HepG2 (cell line): ENCODE measurements around the gene DUSP8. TPM values are rescaled to one million over a fixed set of nuclear protein-coding genes. Genes with fewer than 3 reads are reported as not detected.

Experiments
- ATAC-seq: fragments of 200-7000 bp; cut with Tn5 transposase; 3 replicates; pipeline ENCODE4 v1.9.1; 2020; ENCODE audit warnings: mild to moderate bottlenecking, moderate library complexity
- BruUV-seq: library from RNA; stranded (reverse); fragments of 400-500 nt; replicated peaks from 2 replicates; lab custom pipeline; 2021; lab: Mats Ljungman, UMichigan
- CTCF ChIA-PET: fragments of 300-600 bp; formaldehyde crosslinking; extraction: SDS; loops from one replicate; lab custom pipeline; 2021; ENCODE audit warnings: low total read pairs, inconsistent platforms, low intra/inter-chr PET ratio; lab: Yijun Ruan, JAX
- POLR2A ChIA-PET: fragments of 350-600 bp; sonication (Branson Sonifier 250); formaldehyde crosslinking; loops from one replicate; lab custom pipeline; 2020; ENCODE audit warnings: antibody characterized with exemption, inconsistent platforms; lab: Yijun Ruan, JAX
- DNase-seq: peaks from one replicate; pipeline ENCODE4 v3.0.0-alpha.2; 2015; ENCODE audit warnings: low spot score
- FAIRE-seq: peaks from 3 replicates; lab custom pipeline; 2011; peaks lifted over from hg19 to GRCh38; lab: Jason Lieb, UNC
- H2AFZ ChIP-seq: one replicate; pipeline ENCODE4 v1.6.1; 2011; ENCODE audit warnings: low read length, inconsistent platforms
- H3K27ac ChIP-seq: fragments of 300-600 bp; 3 replicates; pipeline ENCODE4 v1.8.0; 2011; ENCODE audit warnings: mixed run types, mild to moderate bottlenecking, mixed read lengths, low read length, inconsistent platforms; ENCODE audit not compliant: insufficient read depth; ENCODE audit errors: extremely low read length
- H3K27me3 ChIP-seq, 2 experiments: fragments of 200-600 bp in 1 of 2; 2 replicates in 1 of 2; 3 replicates in 1 of 2; pipeline versions ENCODE4 v1.6.0 to v1.8.0; 2011; ENCODE audit warnings: low read length in 2 of 2, mild to moderate bottlenecking in 2 of 2, moderate library complexity in 2 of 2, inconsistent platforms in 1 of 2; ENCODE audit not compliant: insufficient read depth in 2 of 2, control insufficient read depth in 1 of 2
- H3K36me3 ChIP-seq, 2 experiments: fragments of 200-600 bp in 1 of 2; replicated peaks in 1 of 2; 2 replicates in 1 of 2; 3 replicates in 1 of 2; pipeline versions ENCODE4 v1.5.1 to v1.8.0; 2011; ENCODE audit warnings: low read length in 2 of 2, inconsistent platforms in 1 of 2; ENCODE audit not compliant: insufficient read depth in 2 of 2, control insufficient read depth in 1 of 2
- H3K4me1 ChIP-seq: 2 replicates; pipeline ENCODE4 v1.5.1; 2012; ENCODE audit warnings: low read length, inconsistent platforms; ENCODE audit not compliant: insufficient read depth
- H3K4me2 ChIP-seq: 2 replicates; pipeline ENCODE4 v1.6.0; 2011; ENCODE audit warnings: low read depth, low read length, inconsistent platforms
- H3K4me3 ChIP-seq, 3 experiments: fragments of 200-600 bp in 1 of 3; sonication (generic), shearing (Covaris generic) in 1 of 3; replicated peaks in 1 of 3; 2 replicates each; pipeline ENCODE4 v1.5.1; 2011 to 2016; ENCODE audit warnings: low read length in 3 of 3, inconsistent platforms in 2 of 3, low read depth in 2 of 3, mild to moderate bottlenecking in 2 of 3, control low read depth in 1 of 3, mixed read lengths in 1 of 3; ENCODE audit not compliant: insufficient read depth in 1 of 3
- H3K79me2 ChIP-seq: one replicate; pipeline ENCODE4 v1.6.1; 2011; ENCODE audit warnings: low read length, inconsistent platforms; ENCODE audit not compliant: insufficient read depth
- H3K9ac ChIP-seq: 2 replicates; pipeline ENCODE4 v1.6.0; 2011; ENCODE audit warnings: mild to moderate bottlenecking, low read depth, low read length, inconsistent platforms; ENCODE audit not compliant: insufficient read depth
- H3K9me3 ChIP-seq: 2 replicates; pipeline ENCODE4 v1.5.1; 2012; ENCODE audit warnings: mild to moderate bottlenecking, low read length
- H4K20me1 ChIP-seq: 2 replicates; pipeline ENCODE4 v1.6.0; 2011; ENCODE audit warnings: inconsistent platforms, mild to moderate bottlenecking, low read length, moderate library complexity; ENCODE audit not compliant: insufficient read depth
- ARNTL ChIP-seq: sonication (generic); formaldehyde crosslinking; IDR thresholded peaks from 2 replicates; pipeline ENCODE4 v1.4.0; 2020; ENCODE audit warnings: mild to moderate bottlenecking, missing genetic modification reagents
- ASH2L ChIP-seq: fragments of 300-600, 200-600 bp; sonication (generic); IDR thresholded peaks from 2 replicates; pipeline ENCODE4 v1.7.0; 2017; ENCODE audit warnings: low read depth, mild to moderate bottlenecking, moderate library complexity, mixed read lengths, low read length; ENCODE audit not compliant: insufficient read length
- BHLHE40 ChIP-seq: IDR thresholded peaks from 2 replicates; pipeline ENCODE4 v1.6.1; 2011; ENCODE audit warnings: low read length, improper control_type of control experiment
- CHD2 ChIP-seq: IDR thresholded peaks from 2 replicates; pipeline ENCODE4 v1.6.1; 2011; ENCODE audit warnings: low read depth, low read length, improper control_type of control experiment
- SAP130 ChIP-seq: IDR thresholded peaks from 2 replicates; pipeline ENCODE4 v1.6.1; 2016; ENCODE audit warnings: low read depth
- SMAD9 ChIP-seq: sonication (generic); formaldehyde crosslinking; IDR thresholded peaks from 2 replicates; pipeline ENCODE4 v1.5.1; 2020; ENCODE audit warnings: mild to moderate bottlenecking, missing genetic modification reagents
- TCF7 ChIP-seq: sonication (generic); IDR thresholded peaks from 2 replicates; pipeline ENCODE4 v1.6.1; 2016; ENCODE audit warnings: antibody characterized with exemption, low read depth
- ZFAT ChIP-seq: sonication (generic); formaldehyde crosslinking; conservative IDR thresholded peaks from 2 replicates; pipeline ENCODE4 v1.8.1; 2023; ENCODE audit warnings: missing genetic modification reagents, inconsistent platforms
- ZFX ChIP-seq: sonication (generic); formaldehyde crosslinking; IDR thresholded peaks from 2 replicates; pipeline ENCODE4 v1.4.0; 2020; ENCODE audit warnings: mild to moderate bottlenecking, low read depth, missing genetic modification reagents, moderate library complexity
- ZFYVE20 ChIP-seq: sonication (generic); formaldehyde crosslinking; IDR thresholded peaks from 2 replicates; pipeline ENCODE4 v1.8.0; 2023; ENCODE audit warnings: low read depth, mild to moderate bottlenecking, moderate library complexity, missing genetic modification reagents, borderline replicate concordance
- ZNF136 ChIP-seq: sonication (generic); formaldehyde crosslinking; IDR thresholded peaks from 2 replicates; pipeline ENCODE4 v1.8.1; 2022; ENCODE audit warnings: low read depth, mild to moderate bottlenecking, moderate library complexity, missing genetic modification reagents
- ZNF546 ChIP-seq: sonication (generic); formaldehyde crosslinking; conservative IDR thresholded peaks from 2 replicates; pipeline ENCODE4 v1.8.1; 2023; ENCODE audit warnings: mild to moderate bottlenecking, missing genetic modification reagents
- ZNF577 ChIP-seq: sonication (generic); formaldehyde crosslinking; IDR thresholded peaks from 2 replicates; pipeline ENCODE4 v1.4.0; 2020; ENCODE audit warnings: mild to moderate bottlenecking, low read depth, missing genetic modification reagents, borderline replicate concordance
- WGBS: methylation state at CpG from one replicate; pipeline ENCODE4 v1.1.6; 2017; ENCODE audit warnings: low lambda C conversion rate; 5-methylcytosine and 5-hydroxymethylcytosine counted together
- in situ Hi-C: cut with HindIII; loops from 2 replicates; pipeline ENCODE4 v1.10.0; 2017; ENCODE audit warnings: low pct_unique_long_range_greater_than_20kb; ENCODE audit not compliant: extremely low pct_ligation_motif_present
- intact Hi-C: fragments of 100-400 bp; cut with micrococcal nuclease; formaldehyde crosslinking; loops from one replicate; pipeline ENCODE4 v1.10.0; 2022; ENCODE audit not compliant: unreplicated experiment
- polyA plus RNA-seq, 8 experiments: library from polyadenylated mRNA; depleted of rRNA in 3 of 8; stranded (reverse) in 7 of 8; unstranded in 1 of 8; fragments of >200 nt; fragmentation: Illumina TruSeq in 4 of 8; extraction: Trizol in 4 of 8; gene quantifications; 2 replicates each; pipeline versions ENCODE4 v1.2.1 to v1.2.3, GENCODE V29; 2011 to 2016; ENCODE audit warnings: low read depth in 4 of 8, missing spikeins in 1 of 8, mixed read lengths in 1 of 8; ENCODE audit not compliant: insufficient read depth in 1 of 8
- total RNA-seq, 5 experiments: library from RNA; depleted of rRNA; stranded (reverse); fragments of >200 nt; fragmentation: Illumina TruSeq; extraction: Trizol; gene quantifications; 2 replicates each; pipeline ENCODE4 v1.2.3, GENCODE V29; 2016; ENCODE audit warnings: low read depth in 1 of 5
- TF ChIP-seq, protein P1 (sequence below): IDR thresholded peaks from 2 replicates; pipeline ENCODE4 v1.6.1; 2016; ENCODE audit warnings: missing genetic modification reagents, missing compliant biosample characterization
- TF ChIP-seq, protein P2 (sequence below): sonication (generic); formaldehyde crosslinking; IDR thresholded peaks from 2 replicates; pipeline ENCODE4; 2020; ENCODE audit warnings: missing genetic modification reagents, mild to moderate bottlenecking, borderline replicate concordance
- TF ChIP-seq, protein P3 (sequence below): sonication (generic); formaldehyde crosslinking; IDR thresholded peaks from 2 replicates; pipeline ENCODE4 v1.9.0; 2021; ENCODE audit warnings: missing genetic modification reagents, mild to moderate bottlenecking, borderline replicate concordance

DUSP8 gene
- total and polyA plus RNA-seq, 2 of the 13 experiments (the other 11 are each of a cell fraction or from before 2014, with no cell fraction given) = 1.8 to 8.0 TPM

DNA sequence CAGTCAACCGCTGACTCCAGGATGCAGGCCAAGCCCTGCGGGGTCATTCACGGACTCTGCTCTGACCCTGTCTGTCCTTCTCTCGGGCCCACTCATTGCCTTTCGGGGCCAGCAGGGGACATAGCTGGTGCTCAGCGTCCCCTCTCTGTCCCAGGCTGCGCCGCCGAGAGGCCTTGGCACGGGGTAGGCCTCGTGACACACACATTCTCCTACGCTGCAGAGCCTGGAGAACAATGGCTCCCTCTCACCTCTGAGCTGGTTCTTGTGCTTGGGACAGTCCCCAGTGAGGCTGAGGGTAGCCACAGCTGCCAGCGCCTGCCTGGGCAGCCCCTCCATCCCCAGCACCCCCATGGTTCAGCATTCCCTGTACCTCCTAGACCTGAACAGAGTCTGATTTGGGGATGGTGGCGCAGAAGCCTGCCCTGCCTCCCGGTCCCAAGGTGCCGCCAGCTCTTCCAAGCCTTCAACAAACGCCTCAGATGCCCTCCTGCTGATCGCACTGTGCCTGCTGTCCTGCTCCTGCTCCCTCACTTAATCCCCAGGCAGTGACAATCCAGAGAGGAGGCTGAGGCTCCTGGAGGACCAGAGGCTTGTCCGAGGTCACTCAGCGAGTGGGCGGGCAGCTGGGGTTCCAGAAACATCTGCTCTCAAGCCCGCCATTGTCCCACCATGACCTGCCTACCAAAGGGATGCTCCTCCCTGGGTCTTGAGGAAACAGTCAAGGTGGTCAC, 30.4 kb downstream of the DUSP8 start (continued):
- TF ChIP-seq ZNF136 (no peak), ARNTL (peak; percentile 96), SAP130 (peak; percentile 33; the same call in 1 of the 2 replicates), CHD2 (no peak), BHLHE40 (peak; percentile 53; the same call in 1 of the 2 replicates)
- TF ChIP-seq, protein P1, sequence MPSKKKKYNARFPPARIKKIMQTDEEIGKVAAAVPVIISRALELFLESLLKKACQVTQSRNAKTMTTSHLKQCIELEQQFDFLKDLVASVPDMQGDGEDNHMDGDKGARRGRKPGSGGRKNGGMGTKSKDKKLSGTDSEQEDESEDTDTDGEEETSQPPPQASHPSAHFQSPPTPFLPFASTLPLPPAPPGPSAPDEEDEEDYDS (CRISPR knock-in tag) = no peak
- TF ChIP-seq, protein P2, sequence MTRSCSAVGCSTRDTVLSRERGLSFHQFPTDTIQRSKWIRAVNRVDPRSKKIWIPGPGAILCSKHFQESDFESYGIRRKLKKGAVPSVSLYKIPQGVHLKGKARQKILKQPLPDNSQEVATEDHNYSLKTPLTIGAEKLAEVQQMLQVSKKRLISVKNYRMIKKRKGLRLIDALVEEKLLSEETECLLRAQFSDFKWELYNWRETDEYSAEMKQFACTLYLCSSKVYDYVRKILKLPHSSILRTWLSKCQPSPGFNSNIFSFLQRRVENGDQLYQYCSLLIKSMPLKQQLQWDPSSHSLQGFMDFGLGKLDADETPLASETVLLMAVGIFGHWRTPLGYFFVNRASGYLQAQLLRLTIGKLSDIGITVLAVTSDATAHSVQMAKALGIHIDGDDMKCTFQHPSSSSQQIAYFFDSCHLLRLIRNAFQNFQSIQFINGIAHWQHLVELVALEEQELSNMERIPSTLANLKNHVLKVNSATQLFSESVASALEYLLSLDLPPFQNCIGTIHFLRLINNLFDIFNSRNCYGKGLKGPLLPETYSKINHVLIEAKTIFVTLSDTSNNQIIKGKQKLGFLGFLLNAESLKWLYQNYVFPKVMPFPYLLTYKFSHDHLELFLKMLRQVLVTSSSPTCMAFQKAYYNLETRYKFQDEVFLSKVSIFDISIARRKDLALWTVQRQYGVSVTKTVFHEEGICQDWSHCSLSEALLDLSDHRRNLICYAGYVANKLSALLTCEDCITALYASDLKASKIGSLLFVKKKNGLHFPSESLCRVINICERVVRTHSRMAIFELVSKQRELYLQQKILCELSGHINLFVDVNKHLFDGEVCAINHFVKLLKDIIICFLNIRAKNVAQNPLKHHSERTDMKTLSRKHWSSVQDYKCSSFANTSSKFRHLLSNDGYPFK (CRISPR knock-in tag) = 0 out of 2 replicates have a peak, but pooled peaks have one; percentile 30
- TF ChIP-seq, all 625 proteins: peak for 17

DNA sequence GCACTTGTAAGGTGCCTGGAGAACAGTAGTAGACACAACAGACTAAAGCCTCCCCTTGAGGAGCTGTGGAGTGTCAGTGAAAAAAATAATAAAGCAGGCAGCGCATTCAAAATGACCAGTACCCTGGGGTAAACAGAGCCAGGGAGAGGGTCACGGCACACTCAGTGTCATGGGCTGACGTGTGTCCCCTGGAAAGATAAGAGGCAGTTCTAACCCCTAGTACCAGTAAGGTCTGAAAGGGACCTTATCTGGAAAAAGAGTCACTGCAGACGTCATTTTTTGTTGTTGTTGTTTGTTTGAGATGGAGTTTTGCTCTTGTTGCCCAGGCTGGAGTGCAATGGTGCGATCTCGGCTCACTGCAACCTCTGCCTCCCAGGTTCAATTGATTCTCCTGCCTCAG, 32.0 kb downstream of the DUSP8 start:
- POLR2A ChIA-PET = no interaction called here
- in situ Hi-C loops = no loop called here
- intact Hi-C loops = loop anchor here (2.0 kb wide), 1 partner anchor 35 kb away; no protein-coding TSS in a partner anchor
- TF ChIP-seq, protein P3, sequence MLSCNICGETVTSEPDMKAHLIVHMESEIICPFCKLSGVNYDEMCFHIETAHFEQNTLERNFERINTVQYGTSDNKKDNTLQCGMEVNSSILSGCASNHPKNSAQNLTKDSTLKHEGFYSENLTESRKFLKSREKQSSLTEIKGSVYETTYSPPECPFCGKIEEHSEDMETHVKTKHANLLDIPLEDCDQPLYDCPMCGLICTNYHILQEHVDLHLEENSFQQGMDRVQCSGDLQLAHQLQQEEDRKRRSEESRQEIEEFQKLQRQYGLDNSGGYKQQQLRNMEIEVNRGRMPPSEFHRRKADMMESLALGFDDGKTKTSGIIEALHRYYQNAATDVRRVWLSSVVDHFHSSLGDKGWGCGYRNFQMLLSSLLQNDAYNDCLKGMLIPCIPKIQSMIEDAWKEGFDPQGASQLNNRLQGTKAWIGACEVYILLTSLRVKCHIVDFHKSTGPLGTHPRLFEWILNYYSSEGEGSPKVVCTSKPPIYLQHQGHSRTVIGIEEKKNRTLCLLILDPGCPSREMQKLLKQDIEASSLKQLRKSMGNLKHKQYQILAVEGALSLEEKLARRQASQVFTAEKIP (CRISPR knock-in tag) = no peak
- TF ChIP-seq ASH2L (no peak), TCF7 (no peak), ZFAT (CRISPR knock-in tag) (no peak), SMAD9 (no peak), ZFYVE20 (CRISPR knock-in tag) (no peak), ZNF546 (CRISPR knock-in tag) (no peak), ZFX (CRISPR knock-in tag) (no peak), ZNF577 (CRISPR knock-in tag) (no peak)

More for the DNA sequence above, 32.0 kb downstream of the DUSP8 start:
- DNase-seq = no peak
- BruUV-seq = no TSS peak
- CTCF ChIA-PET = no interaction called here
- Histone ChIP-seq H2AFZ (no peak overlapping the region), H3K9ac (no peak overlapping the region), H3K27ac (no peak overlapping the region), H3K79me2 (peaks cover 13% of the 10 kb centered on the region), H3K4me1 (peaks cover 5% of the 10 kb centered on the region; the same call in 1 of the 2 replicates), H4K20me1 (no peaks in the 10 kb centered on the region), H3K27me3 (peaks cover 29 to 53% of the 10 kb centered on the region in 2 experiments; a peak in 4 of 5 replicates), H3K36me3 (no peaks in the 10 kb centered on the region), H3K4me3 (no peak overlapping the region), H3K9me3 (no peaks in the 10 kb centered on the region), H3K4me2 (no peak overlapping the region)
- ATAC-seq = no peak
- FAIRE-seq = no peak
- WGBS = 19% methylated on average over 4 of the region's 6 CpGs
